H1 (cell line): ENCODE data around the gene OSBPL9. TPM values are rescaled to one million over a fixed set of nuclear protein-coding genes. Genes with fewer than 3 reads are reported as not detected.

Experiments used
- CTCF ChIA-PET: fragments of 300-600 bp; sonication (Branson Sonifier 250); formaldehyde crosslinking; loops from one replicate; lab custom pipeline; 2021; ENCODE audit not compliant: partially characterized antibody; lab: Charles Lee
- POLR2A ChIA-PET: fragments of 300-600 bp; sonication (Branson Sonifier 250); formaldehyde crosslinking; loops from one replicate; lab custom pipeline; 2021; ENCODE audit warnings: inconsistent platforms; ENCODE audit not compliant: partially characterized antibody; lab: Charles Lee
- DNase-seq, 2 experiments: peaks; one replicate each; pipeline versions ENCODE4 v3.0.0 to v3.0.0-alpha.2; 2010 to 2022; ENCODE audit warnings: low spot score in 2 of 2, low read depth in 1 of 2, mixed read lengths in 1 of 2
- FAIRE-seq: peaks from 2 replicates; lab custom pipeline; 2011; peaks lifted over from hg19 to GRCh38; lab: Jason Lieb, UNC
- H2AFZ ChIP-seq: 2 replicates; pipeline ENCODE4 v1.8.1; 2012; ENCODE audit warnings: low read length, inconsistent platforms
- H2AK5ac ChIP-seq: 2 replicates; pipeline ENCODE4 v1.6.1; 2013; ENCODE audit warnings: low read depth, low read length
- H2BK120ac ChIP-seq: replicated peaks from 2 replicates; pipeline ENCODE3; 2013; ENCODE audit warnings: low read depth, low read length, inconsistent platforms
- H2BK12ac ChIP-seq: 2 replicates; pipeline ENCODE4 v1.6.1; 2013; ENCODE audit warnings: low read depth, low read length
- H2BK15ac ChIP-seq: 2 replicates; pipeline ENCODE4 v1.6.1; 2013; ENCODE audit warnings: low read length
- H2BK20ac ChIP-seq: 2 replicates; pipeline ENCODE4 v1.6.1; 2013; ENCODE audit warnings: low read length
- H2BK5ac ChIP-seq: 2 replicates; pipeline ENCODE4 v1.6.1; 2013; ENCODE audit warnings: low read depth, low read length
- H3K14ac ChIP-seq: 2 replicates; pipeline ENCODE4 v1.6.1; 2013; ENCODE audit warnings: inconsistent platforms; ENCODE audit not compliant: insufficient read length
- H3K18ac ChIP-seq: 2 replicates; pipeline ENCODE4 v1.6.1; 2013; ENCODE audit warnings: low read length; ENCODE audit errors: extremely low read depth
- H3K23ac ChIP-seq: 2 replicates; pipeline ENCODE4 v1.6.1; 2013; ENCODE audit warnings: inconsistent platforms; ENCODE audit not compliant: insufficient read length
- H3K23me2 ChIP-seq: 2 replicates; pipeline ENCODE4 v1.6.1; 2013; ENCODE audit warnings: low read depth, low read length
- H3K27ac ChIP-seq: 2 replicates; pipeline ENCODE4 v1.6.1; 2011; ENCODE audit warnings: low read depth, low read length, inconsistent platforms
- H3K27me3 ChIP-seq, 4 experiments: replicated peaks in 1 of 4; 1 replicate in 1 of 4; 2 replicates in 3 of 4; pipeline versions ENCODE4 v1.6.1 to v1.8.1; 2011 to 2013; ENCODE audit warnings: low read length in 3 of 4, mild to moderate bottlenecking in 3 of 4, inconsistent platforms in 2 of 4, mixed read lengths in 2 of 4, moderate library complexity in 1 of 4; ENCODE audit not compliant: control insufficient read depth in 3 of 4, insufficient read depth in 3 of 4; ENCODE audit errors: extremely low read depth in 1 of 4
- H3K36me3 ChIP-seq, 4 experiments: 2 replicates each; pipeline versions ENCODE4 v1.6.1 to v1.8.1; 2011 to 2013; ENCODE audit warnings: mild to moderate bottlenecking in 4 of 4, low read length in 3 of 4, moderate library complexity in 2 of 4, control low read depth in 1 of 4, inconsistent platforms in 1 of 4; ENCODE audit not compliant: insufficient read depth in 4 of 4, control insufficient read depth in 2 of 4
- H3K4ac ChIP-seq: replicated peaks from 2 replicates; pipeline ENCODE3; 2013; ENCODE audit warnings: low read length, low read depth, mixed read lengths, inconsistent platforms; ENCODE audit not compliant: insufficient read length
- H3K4me1 ChIP-seq, 4 experiments: replicated peaks in 1 of 4; 1 replicate in 1 of 4; 2 replicates in 3 of 4; pipeline versions ENCODE4 v1.6.1 to v1.8.1; 2011 to 2013; ENCODE audit warnings: low read length in 3 of 4, inconsistent platforms in 2 of 4, mixed read lengths in 1 of 4; ENCODE audit not compliant: insufficient read depth in 4 of 4, control insufficient read depth in 3 of 4
- H3K4me2 ChIP-seq, 2 experiments: 2 replicates each; pipeline versions ENCODE4 v1.6.1 to v1.8.1; 2011 to 2013; ENCODE audit warnings: low read depth in 2 of 2, low read length in 2 of 2, control low read depth in 1 of 2, inconsistent platforms in 1 of 2, mild to moderate bottlenecking in 1 of 2; ENCODE audit not compliant: insufficient read depth in 1 of 2
- H3K4me3 ChIP-seq, 4 experiments: fragments of 200-600, 300-600 bp in 1 of 4; sonication (generic), shearing (Covaris generic), sonication (Bioruptor Twin) in 1 of 4; 2 replicates each; pipeline versions ENCODE4 v1.5.1 to v1.8.1; 2011 to 2016; ENCODE audit warnings: low read length in 4 of 4, low read depth in 3 of 4, control low read depth in 2 of 4, inconsistent platforms in 2 of 4, mild to moderate bottlenecking in 2 of 4, mixed read lengths in 1 of 4, moderate library complexity in 1 of 4; ENCODE audit not compliant: insufficient read depth in 2 of 4; ENCODE audit errors: extremely low read depth in 1 of 4
- H3K56ac ChIP-seq: replicated peaks from 2 replicates; pipeline ENCODE3; 2013; ENCODE audit warnings: low read depth, mild to moderate bottlenecking, mixed read lengths, low read length, inconsistent platforms; ENCODE audit not compliant: insufficient read length
- H3K79me1 ChIP-seq: 2 replicates; pipeline ENCODE4 v1.6.1; 2013; ENCODE audit warnings: low read depth, low read length, control low read depth
- H3K79me2 ChIP-seq, 2 experiments: 2 replicates each; pipeline versions ENCODE4 v1.6.1 to v1.8.1; 2012 to 2013; ENCODE audit warnings: low read length in 2 of 2, mild to moderate bottlenecking in 2 of 2, inconsistent platforms in 1 of 2; ENCODE audit not compliant: insufficient read depth in 2 of 2, control insufficient read depth in 1 of 2
- H3K9ac ChIP-seq, 4 experiments: replicated peaks in 1 of 4; 1 replicate in 1 of 4; 2 replicates in 3 of 4; pipeline versions ENCODE4 v1.6.1 to v1.8.1; 2011 to 2013; ENCODE audit warnings: low read depth in 3 of 4, low read length in 3 of 4, control low read depth in 2 of 4, mild to moderate bottlenecking in 2 of 4, moderate library complexity in 2 of 4, inconsistent platforms in 1 of 4; ENCODE audit errors: extremely low read depth in 1 of 4
- H3K9me3 ChIP-seq, 2 experiments: 2 replicates each; pipeline versions ENCODE4 v1.6.1 to v1.8.1; 2012 to 2013; ENCODE audit warnings: mild to moderate bottlenecking in 2 of 2, moderate library complexity in 2 of 2, control low read depth in 1 of 2, inconsistent platforms in 1 of 2, low read depth in 1 of 2, low read length in 1 of 2, mixed read lengths in 1 of 2; ENCODE audit not compliant: insufficient read depth in 2 of 2
- H4K20me1 ChIP-seq, 2 experiments: replicated peaks in 1 of 2; 2 replicates each; pipeline versions ENCODE3 to v1.8.1; 2011 to 2013; ENCODE audit warnings: inconsistent platforms in 2 of 2, low read length in 2 of 2, mild to moderate bottlenecking in 1 of 2; ENCODE audit not compliant: insufficient read depth in 2 of 2, control insufficient read depth in 1 of 2
- H4K5ac ChIP-seq: 2 replicates; pipeline ENCODE4 v1.6.1; 2013; ENCODE audit warnings: low read length, low read depth, mixed read lengths, inconsistent platforms; ENCODE audit not compliant: insufficient read length
- H4K8ac ChIP-seq: 2 replicates; pipeline ENCODE4 v1.8.0; 2013; ENCODE audit warnings: mild to moderate bottlenecking, moderate library complexity, low read length, inconsistent platforms; ENCODE audit not compliant: insufficient read depth; ENCODE audit errors: extremely low read depth
- H4K91ac ChIP-seq: replicated peaks from 2 replicates; pipeline ENCODE3; 2013; ENCODE audit warnings: low read length, mixed read lengths, inconsistent platforms; ENCODE audit not compliant: insufficient read length
- ATF2 ChIP-seq: IDR thresholded peaks from 2 replicates; pipeline ENCODE4 v1.6.1; 2012; ENCODE audit warnings: low read length, inconsistent platforms
- CEBPB ChIP-seq: IDR thresholded peaks from 2 replicates; pipeline ENCODE4 v1.6.1; 2012; ENCODE audit warnings: low read depth, low read length
- CREB1 ChIP-seq: IDR thresholded peaks from 2 replicates; pipeline ENCODE4 v1.6.1; 2012; ENCODE audit warnings: inconsistent platforms
- GABPA ChIP-seq: IDR thresholded peaks from 2 replicates; pipeline ENCODE4 v1.6.1; 2011; ENCODE audit warnings: mild to moderate bottlenecking, low read length, moderate library complexity, borderline replicate concordance; ENCODE audit not compliant: insufficient read depth
- GTF2F1 ChIP-seq: IDR thresholded peaks from 2 replicates; pipeline ENCODE4 v1.6.1; 2012; ENCODE audit warnings: low read depth, low read length, improper control_type of control experiment, borderline replicate concordance
- JUN ChIP-seq: IDR thresholded peaks from 2 replicates; pipeline ENCODE4 v1.6.1; 2011; ENCODE audit warnings: low read depth, mild to moderate bottlenecking, improper control_type of control experiment, low read length
- KDM4A ChIP-seq: IDR thresholded peaks from one replicate; pipeline ENCODE4 v1.7.1; 2012; ENCODE audit warnings: low read depth, mild to moderate bottlenecking, moderate library complexity, low read length, inconsistent platforms; ENCODE audit not compliant: severe bottlenecking
- POU5F1 ChIP-seq: IDR thresholded peaks from 2 replicates; pipeline ENCODE4 v1.6.1; 2011; ENCODE audit warnings: low read depth, mild to moderate bottlenecking, low read length, moderate library complexity
- RXRA ChIP-seq: IDR thresholded peaks from 2 replicates; pipeline ENCODE4 v1.6.1; 2011; ENCODE audit warnings: low read depth, mild to moderate bottlenecking, low read length, moderate library complexity; ENCODE audit not compliant: insufficient read depth
- SAP30 ChIP-seq: fragments of 300-600 bp; sonication (generic); IDR thresholded peaks from 2 replicates; pipeline ENCODE4 v1.7.1; 2012; ENCODE audit warnings: low read length, moderate library complexity, mild to moderate bottlenecking, inconsistent platforms; ENCODE audit not compliant: insufficient read depth, insufficient replicate concordance
- SIN3A ChIP-seq, 2 experiments: IDR thresholded peaks in 1 of 2; conservative IDR thresholded peaks in 1 of 2; 2 replicates each; pipeline ENCODE4 v1.6.1; 2011 to 2012; ENCODE audit warnings: low read length in 2 of 2, improper control_type of control experiment in 1 of 2, low read depth in 1 of 2, mild to moderate bottlenecking in 1 of 2
- SP1 ChIP-seq: IDR thresholded peaks from 2 replicates; pipeline ENCODE4 v1.6.1; 2011; ENCODE audit warnings: low read depth, low read length
- SP4 ChIP-seq: IDR thresholded peaks from 2 replicates; pipeline ENCODE4 v1.6.1; 2012; ENCODE audit warnings: low read length, inconsistent platforms
- TCF12 ChIP-seq: IDR thresholded peaks from 2 replicates; pipeline ENCODE4 v1.6.1; 2011; ENCODE audit warnings: low read depth, mild to moderate bottlenecking, low read length
- TEAD4 ChIP-seq: IDR thresholded peaks from 2 replicates; pipeline ENCODE4 v1.6.1; 2012; ENCODE audit warnings: low read depth, low read length, inconsistent platforms, mixed read lengths
- polyA plus RNA-seq, 7 experiments: library from polyadenylated mRNA; depleted of rRNA in 3 of 7; stranded (reverse) in 5 of 7; unstranded in 2 of 7; fragments of >200 nt in 5 of 7; fragments of 200-250 nt in 2 of 7; gene quantifications; 1 replicate in 5 of 7; 2 replicates in 1 of 7; 4 replicates in 1 of 7; pipeline versions ENCODE4 v1.2.1 to v1.2.3, GENCODE V29; 2011 to 2013; ENCODE audit warnings: missing spikeins in 2 of 7, mixed read lengths in 2 of 7
- total RNA-seq: library from RNA; stranded (reverse); fragmentation: NEBNext Ultra II Directional; extraction: Animal tissue kit (Norgen Biotek cat#: 25700); gene quantifications from 2 replicates; pipeline ENCODE4 v1.2.1, GENCODE V29; 2021

The OSBPL9 gene
- total and polyA plus RNA-seq, 2 of the 8 experiments (the other 6 are each of a cell fraction or from before 2014, with no cell fraction given), result 58.2 to 71.6 TPM

GRCh38 chr1:51679435-51679834, 62.5 kb downstream of the OSBPL9 start:
- Histone ChIP-seq H2AK5ac (no peak overlapping the region), H3K23ac (no peak overlapping the region), H3K79me2 (no peaks in the 10 kb centered on the region), H3K56ac (no peak overlapping the region), H3K27me3 (no peaks in the 10 kb centered on the region), H2AFZ (no peak overlapping the region), H2BK120ac (no peak overlapping the region), H3K9ac (no peak overlapping the region), H3K23me2 (no peaks in the 10 kb centered on the region), H3K14ac (no peak overlapping the region), H4K20me1 (no peaks in the 10 kb centered on the region), H2BK15ac (no peak overlapping the region), H3K36me3 (no peaks in the 10 kb centered on the region), H2BK5ac (no peak overlapping the region), H3K4me3 (no peak overlapping the region), H3K79me1 (no peaks in the 10 kb centered on the region), H3K18ac (no peak overlapping the region), H3K9me3 (no peaks in the 10 kb centered on the region), H2BK12ac (no peak overlapping the region), H2BK20ac (no peak overlapping the region), H3K4ac (no peak overlapping the region), H4K5ac (no peak overlapping the region), H3K27ac (no peak overlapping the region), H4K8ac (no peak overlapping the region), H3K4me1 (no peaks in the 10 kb centered on the region), H3K4me2 (no peak overlapping the region), H4K91ac (no peak overlapping the region)
- FAIRE-seq (no peak), DNase-seq (no peak)
- ChIA-PET CTCF (no interaction called here), POLR2A (no interaction called here)
- TF ChIP-seq TEAD4 (no peak), SAP30 (no peak), JUN (no peak), ATF2 (no peak), CEBPB (no peak), KDM4A (no peak), POU5F1 (no peak), CREB1 (no peak), SP1 (no peak), SIN3A (conservative IDR thresholded peaks at IDR 0.05 in 1 of 2, IDR thresholded peaks at IDR 0.05 in 1 of 2; ENCODE audit: low read depth in 1 of 2, low read length in 2 of 2) (no peak), GTF2F1 (no peak), GABPA (no peak), TCF12 (no peak), RXRA (no peak), SP4 (no peak)
